Neural crest cell (in vitro differentiated cells): ENCODE results near the gene NMRAL1. TPM values are rescaled to one million over a fixed set of nuclear protein-coding genes. Genes with fewer than 3 reads are reported as not detected.

Experiments
- DNase-seq: peaks from one replicate; pipeline ENCODE4 v3.0.0; 2021; ENCODE audit warnings: low read depth, mixed read lengths, low spot score
- H3K27ac Mint-ChIP-seq: one replicate; pipeline ENCODE4 v1.8.0; 2021; ENCODE audit warnings: mild to moderate bottlenecking, mixed read lengths; ENCODE audit not compliant: unreplicated experiment
- H3K27me3 Mint-ChIP-seq: 2 replicates; pipeline ENCODE4 v1.8.0; 2021; ENCODE audit warnings: low read depth, mild to moderate bottlenecking, mixed read lengths
- H3K36me3 Mint-ChIP-seq: 2 replicates; pipeline ENCODE4 v1.8.0; 2021; ENCODE audit warnings: low read depth, mild to moderate bottlenecking, mixed read lengths
- H3K4me1 Mint-ChIP-seq: 2 replicates; pipeline ENCODE4 v1.8.0; 2021; ENCODE audit warnings: mixed read lengths
- H3K4me3 Mint-ChIP-seq: one replicate; pipeline ENCODE4 v1.8.0; 2021; ENCODE audit warnings: mild to moderate bottlenecking, mixed read lengths
- H3K9me3 Mint-ChIP-seq: 2 replicates; pipeline ENCODE4 v1.8.0; 2021; ENCODE audit warnings: mixed read lengths
- total RNA-seq: library from RNA; stranded (reverse); gene quantifications from 2 replicates; pipeline ENCODE4 v1.2.1, GENCODE V29; 2021
- TF ChIP-seq, protein P1 (sequence below): fragments of 200-600 bp; sonication (generic); conservative IDR thresholded peaks from 2 replicates; pipeline ENCODE4 v1.5.0; 2021; ENCODE audit warnings: antibody characterized with exemption, mild to moderate bottlenecking

NMRAL1 gene
- total RNA-seq, 1 donor from 2014 or later: 45.0 TPM

GRCh38 chr16:4486126-4486893 lies 11.9 kb upstream of the NMRAL1 start:
- DNase-seq: no peak
- H3K4me1 Mint-ChIP-seq: peaks cover 16% of the 10 kb centered on the region
- TF ChIP-seq, protein P1, sequence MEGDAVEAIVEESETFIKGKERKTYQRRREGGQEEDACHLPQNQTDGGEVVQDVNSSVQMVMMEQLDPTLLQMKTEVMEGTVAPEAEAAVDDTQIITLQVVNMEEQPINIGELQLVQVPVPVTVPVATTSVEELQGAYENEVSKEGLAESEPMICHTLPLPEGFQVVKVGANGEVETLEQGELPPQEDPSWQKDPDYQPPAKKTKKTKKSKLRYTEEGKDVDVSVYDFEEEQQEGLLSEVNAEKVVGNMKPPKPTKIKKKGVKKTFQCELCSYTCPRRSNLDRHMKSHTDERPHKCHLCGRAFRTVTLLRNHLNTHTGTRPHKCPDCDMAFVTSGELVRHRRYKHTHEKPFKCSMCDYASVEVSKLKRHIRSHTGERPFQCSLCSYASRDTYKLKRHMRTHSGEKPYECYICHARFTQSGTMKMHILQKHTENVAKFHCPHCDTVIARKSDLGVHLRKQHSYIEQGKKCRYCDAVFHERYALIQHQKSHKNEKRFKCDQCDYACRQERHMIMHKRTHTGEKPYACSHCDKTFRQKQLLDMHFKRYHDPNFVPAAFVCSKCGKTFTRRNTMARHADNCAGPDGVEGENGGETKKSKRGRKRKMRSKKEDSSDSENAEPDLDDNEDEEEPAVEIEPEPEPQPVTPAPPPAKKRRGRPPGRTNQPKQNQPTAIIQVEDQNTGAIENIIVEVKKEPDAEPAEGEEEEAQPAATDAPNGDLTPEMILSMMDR: no peak
- H3K4me3 Mint-ChIP-seq: no peak overlapping the region
- H3K27ac Mint-ChIP-seq: no peak overlapping the region
- H3K9me3 Mint-ChIP-seq: no peaks in the 10 kb centered on the region
- H3K36me3 Mint-ChIP-seq: no peaks in the 10 kb centered on the region
- no peaks in the 10 kb centered on the region for H3K27me3 Mint-ChIP-seq

DNA sequence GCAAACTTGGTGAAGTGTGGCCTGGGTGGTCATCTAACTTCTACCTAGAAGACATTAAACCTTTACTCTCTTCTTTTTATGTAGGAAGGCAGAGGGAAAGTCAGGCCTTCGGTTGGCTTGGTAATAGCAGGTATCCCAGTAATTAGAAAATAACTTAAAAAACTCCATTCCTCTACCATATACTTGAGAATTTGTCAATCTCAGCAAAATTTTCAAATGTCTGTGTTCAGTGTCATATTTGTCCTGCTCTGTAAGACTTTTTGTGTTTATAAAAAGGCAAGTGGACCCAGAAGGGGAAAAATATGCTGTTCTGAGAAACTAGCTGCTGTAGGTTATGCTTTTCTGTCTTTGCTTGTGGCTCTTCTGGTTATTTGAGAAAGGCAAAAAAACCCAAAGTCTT lies 7.5 kb upstream of the NMRAL1 start:
- peaks cover 23% of the 10 kb centered on the region for H3K4me1 Mint-ChIP-seq
- H3K36me3 Mint-ChIP-seq: no peaks in the 10 kb centered on the region
- DNase-seq: no peak
- H3K27ac Mint-ChIP-seq: no peak overlapping the region
- TF ChIP-seq, protein P1: no peak
- H3K9me3 Mint-ChIP-seq: no peaks in the 10 kb centered on the region
- H3K4me3 Mint-ChIP-seq: peak overlapping the region; percentile 21
- H3K27me3 Mint-ChIP-seq: no peaks in the 10 kb centered on the region

- Mint-ChIP-seq H3K9me3 (no peaks in the 10 kb centered on the region), H3K27ac (no peak overlapping the region), H3K36me3 (no peaks in the 10 kb centered on the region), H3K4me1 (peaks cover 25% of the 10 kb centered on the region), H3K4me3 (no peak overlapping the region), H3K27me3 (no peaks in the 10 kb centered on the region)
- DNase-seq: no peak
- TF ChIP-seq, protein P1: no peak
Measured at GRCh38 chr16:4481526-4481925, 7.1 kb upstream of the NMRAL1 start.

- Mint-ChIP-seq H3K4me3 (peak overlapping the region; percentile 80), H3K4me1 (peaks cover 36% of the 10 kb centered on the region), H3K27me3 (peaks cover 4% of the 10 kb centered on the region), H3K27ac (no peak overlapping the region), H3K9me3 (peaks cover 6% of the 10 kb centered on the region), H3K36me3 (peaks cover 7% of the 10 kb centered on the region)
- TF ChIP-seq, protein P1: peak; percentile 43
- DNase-seq: no peak
Measured at GRCh38 chr16:4477966-4478365, 3.5 kb upstream of the NMRAL1 start.

GRCh38 chr16:4475880-4476788 lies 1.7 kb upstream of the NMRAL1 start, which contains the start of gene HMOX2:
Gene HMOX2, plus strand, starts transcription at chr16:4476398. Its CDS starts 29,127 bp downstream, at chr16:4505525.
- Mint-ChIP-seq H3K27me3 (peaks cover 4% of the 10 kb centered on the region), H3K36me3 (peaks cover 7% of the 10 kb centered on the region), H3K4me1 (peaks cover 33% of the 10 kb centered on the region), H3K9me3 (peaks cover 6% of the 10 kb centered on the region), H3K4me3 (peak within 1 kb of the TSS; percentile 80), H3K27ac (no peak within 1 kb of the TSS)
- TF ChIP-seq, protein P1: peak; percentile 49
- DNase-seq: peak; percentile 88
